ENCODE results near the gene TWF1.
A peak's percentile ranks its signal among the peaks of the same experiment; 100 is the strongest.
"Not testable (repeated sequence)": the region's sequence is repeated elsewhere in the genome, so short reads cannot be mapped to it uniquely, and the experiment has no call there.

TWF1 gene

GRCh38 chr12:43805149-43805859 is 813 bp downstream of the TWF1 start:
- no peak for DNase-seq (ENCODE audit: low read depth, low spot score)

- no peak for DNase-seq (ENCODE audit: low read depth, low spot score)
These were observed 8.4 kb downstream of the TWF1 start for GRCh38 chr12:43797561-43798217.

GRCh38 chr12:43795716-43796280 is 10.3 kb downstream of the TWF1 start:
- DNase-seq (ENCODE audit: low read depth, low spot score) = no peak

- no peak for DNase-seq (ENCODE audit: low read depth, low spot score)
These were observed 16.2 kb downstream of the TWF1 start for GRCh38 chr12:43789941-43790340.

GRCh38 chr12:43786899-43787693 is 19.0 kb downstream of the TWF1 start:
- no peak for DNase-seq (ENCODE audit: low read depth, low spot score)

DNA sequence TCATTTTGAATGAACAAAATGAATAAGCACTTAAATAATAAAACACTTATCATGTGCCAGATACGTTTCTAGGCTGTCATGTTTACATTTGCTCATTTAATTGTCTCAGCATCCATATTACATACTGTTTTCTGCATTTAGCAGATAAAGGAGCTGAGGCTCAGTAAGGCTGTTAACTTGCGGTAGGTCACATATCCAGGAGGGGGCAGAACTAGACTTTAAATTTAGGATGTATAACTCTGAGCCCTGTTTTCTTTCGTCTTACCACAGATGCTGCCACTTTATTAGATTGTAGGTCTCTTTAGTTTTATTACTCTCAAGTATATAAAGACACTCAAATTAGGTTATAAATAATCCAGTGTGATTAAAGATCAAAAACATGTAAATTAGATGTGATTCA is 29.6 kb downstream of the TWF1 start:
- no peak for DNase-seq (ENCODE audit: low read depth, low spot score)

DNA sequence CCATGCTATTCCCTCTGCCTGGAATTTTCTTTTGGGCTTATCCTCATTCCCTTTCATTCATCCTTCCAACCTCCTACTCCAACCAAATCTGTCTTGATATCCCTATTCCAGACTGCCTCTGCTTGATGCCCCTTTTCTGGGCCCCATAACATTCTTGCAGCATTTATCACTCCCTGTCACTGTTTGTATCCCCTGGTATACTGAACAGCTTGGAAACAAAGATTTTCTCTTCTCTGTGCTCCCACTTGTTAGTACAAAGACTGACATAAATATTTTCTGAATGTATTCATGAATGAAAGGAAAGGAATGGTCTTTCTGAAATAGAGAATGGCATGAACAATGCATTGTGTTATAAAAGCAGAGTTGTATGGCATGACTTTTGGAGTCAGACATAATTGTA is 39.8 kb downstream of the TWF1 start:
- no peak for DNase-seq (ENCODE audit: low read depth, low spot score)

GRCh38 chr12:43764528-43764927 is 41.6 kb downstream of the TWF1 start:
- no peak for DNase-seq (ENCODE audit: low read depth, low spot score)

DNA sequence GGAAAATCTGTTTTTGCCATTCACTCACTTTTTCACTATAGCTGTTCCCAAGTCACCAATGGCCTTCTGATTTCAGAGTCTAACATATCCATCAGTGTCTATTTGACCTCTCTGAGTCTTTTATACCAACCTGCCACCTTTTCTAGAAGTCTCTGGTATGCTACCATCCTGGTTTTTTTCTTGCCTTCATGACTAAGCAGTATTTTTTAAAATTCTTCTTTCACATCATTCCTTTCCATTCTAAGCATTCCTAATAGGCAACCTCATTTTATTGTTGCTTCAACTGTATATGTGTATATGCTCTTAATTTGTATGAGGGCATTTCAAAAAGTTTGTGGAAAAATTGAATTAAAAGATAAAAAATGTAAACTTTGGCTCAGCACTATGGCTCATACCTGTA is 42.3 kb downstream of the TWF1 start:
- DNase-seq (ENCODE audit: low read depth, low spot score) = no peak

- no peak for DNase-seq (ENCODE audit: low read depth, low spot score)
These were observed 43.5 kb downstream of the TWF1 start for GRCh38 chr12:43762596-43762995.

DNA sequence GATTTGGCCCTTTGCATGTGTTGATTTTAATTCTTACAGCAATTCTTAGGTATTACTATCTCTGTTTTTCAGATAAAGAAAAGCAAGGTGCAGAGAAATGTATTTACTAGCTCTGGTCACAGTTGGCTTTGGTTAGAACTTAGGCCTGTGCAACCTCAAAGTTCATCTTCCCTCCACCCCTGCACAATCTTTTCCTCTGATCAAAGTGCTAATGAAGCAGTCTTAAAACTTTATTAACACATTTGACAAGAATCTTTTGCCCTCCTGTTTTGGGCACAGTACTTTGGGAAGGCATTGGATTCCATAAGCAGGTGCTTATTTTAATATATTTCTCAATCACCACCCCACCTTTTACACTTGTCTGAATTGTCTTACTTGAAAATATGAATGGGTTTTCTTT is 44.6 kb downstream of the TWF1 start:
- no peak for DNase-seq (ENCODE audit: low read depth, low spot score)

GRCh38 chr12:43760396-43760795 is 45.7 kb downstream of the TWF1 start:
- DNase-seq (ENCODE audit: low read depth, low spot score) = no peak

DNA sequence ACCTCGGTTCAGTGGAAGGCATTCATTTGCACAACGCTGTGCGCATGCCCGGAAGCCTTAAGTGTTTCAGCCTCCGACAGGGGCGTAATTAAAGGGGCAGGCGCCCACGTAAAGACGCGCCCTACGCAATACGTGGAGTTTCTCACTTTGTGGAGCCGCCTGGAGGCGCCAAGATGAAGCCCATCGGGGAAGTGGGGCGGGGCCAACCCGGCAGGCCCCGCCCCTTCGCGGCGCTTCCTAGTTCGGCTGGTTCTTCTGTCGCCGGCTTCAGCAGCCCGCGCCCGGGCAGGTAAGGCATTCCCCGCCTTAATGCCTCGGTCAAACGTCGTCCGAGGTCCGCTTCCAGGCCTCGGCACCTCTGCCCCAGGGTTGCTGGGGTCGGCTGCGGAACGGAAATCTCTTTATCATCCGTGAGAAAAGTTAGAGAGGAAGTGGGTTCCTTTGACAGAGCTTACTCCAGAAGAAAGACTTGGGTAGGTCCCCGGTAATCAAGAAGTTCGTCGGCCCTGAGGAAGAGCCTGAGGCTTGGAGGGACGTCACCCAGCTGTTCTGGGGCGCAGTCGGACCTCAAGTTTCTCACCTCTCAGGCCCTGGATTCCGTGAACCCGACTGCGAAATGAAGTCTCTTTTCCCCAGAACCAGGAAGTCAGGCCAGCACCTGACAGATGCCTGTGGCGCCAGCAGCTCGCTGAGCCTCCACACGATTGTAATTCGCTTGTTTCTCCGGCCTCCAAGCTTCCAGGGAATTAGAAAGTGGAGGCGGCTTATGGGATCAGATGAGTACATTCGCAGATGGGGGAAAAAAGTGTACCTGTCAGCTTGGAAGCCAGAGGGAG is 47.2 kb downstream of the TWF1 start, which contains the start of the genes IRAK4 and PUS7L:
TSS of gene IRAK4 (plus strand) at position 224 of the 836 bp plus-strand sequence. CDS start 9,161 bp downstream, outside the sequence.
TSS of gene PUS7L (minus strand) at position 63 of the 836 bp plus-strand sequence. CDS start 3,545 bp downstream, outside the sequence.
- DNase-seq (ENCODE audit: low read depth, low spot score) = peak; percentile 89

DNA sequence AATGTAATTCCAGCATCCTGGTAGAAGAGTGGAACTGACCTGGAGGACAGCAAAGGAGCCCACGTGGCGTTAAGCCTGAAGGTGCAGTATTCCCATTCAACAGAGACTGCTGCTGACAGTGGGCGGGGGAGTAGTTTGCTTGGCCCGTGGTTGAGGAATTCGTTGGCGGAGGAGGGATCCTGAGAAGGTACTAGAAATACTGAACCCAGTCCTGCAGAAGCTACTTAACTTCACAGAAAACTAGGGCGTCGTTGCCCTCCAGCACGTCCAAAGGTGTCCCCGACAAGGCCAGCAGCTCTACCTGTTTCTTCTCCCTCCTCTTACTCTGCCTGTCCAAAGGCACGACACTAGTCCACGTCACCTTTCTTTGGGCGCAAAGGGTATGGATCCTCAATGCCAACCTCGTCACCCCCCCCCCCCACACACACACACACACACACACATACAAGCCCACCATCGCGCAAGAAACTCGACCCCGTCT is 47.8 kb downstream of the TWF1 start:
- DNase-seq (ENCODE audit: low read depth, low spot score) = no peak

DNA sequence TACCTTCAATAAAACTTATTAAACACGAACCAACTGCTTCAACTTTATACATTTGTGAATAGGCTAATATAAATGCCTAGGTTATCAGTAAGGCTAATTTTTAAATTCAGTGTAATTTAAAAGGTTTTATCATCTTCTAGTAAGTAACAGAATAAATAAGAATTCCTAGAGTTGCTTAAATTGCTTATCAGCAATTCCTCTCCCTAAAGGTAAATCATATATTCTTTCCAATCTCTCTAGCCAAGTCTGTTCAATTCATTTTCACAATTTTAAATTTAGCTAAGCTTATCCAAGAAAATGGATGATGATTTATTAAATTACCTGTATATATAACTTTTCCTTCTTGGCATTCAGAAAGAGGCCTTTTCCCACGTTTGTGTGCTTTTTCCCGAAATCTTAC is 52.1 kb downstream of the TWF1 start:
- no peak for DNase-seq (ENCODE audit: low read depth, low spot score)

DNA sequence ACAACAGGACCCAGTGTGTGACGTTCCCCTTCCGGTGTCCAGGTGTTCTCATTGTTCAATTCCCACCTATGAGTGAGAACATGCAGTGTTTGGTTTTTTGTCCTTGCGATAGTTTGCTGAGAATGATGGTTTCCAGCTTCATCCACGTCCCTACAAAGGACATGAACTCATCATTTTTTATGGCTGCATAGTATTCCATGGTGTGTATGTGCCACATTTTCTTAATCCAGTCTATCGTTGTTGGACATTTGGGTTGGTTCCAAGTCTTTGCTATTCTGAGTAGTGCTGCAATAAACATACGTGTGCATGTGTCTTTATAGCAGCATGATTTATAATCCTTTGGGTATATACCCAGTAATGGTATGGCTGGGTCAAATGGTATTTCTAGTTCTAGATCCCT is 54.8 kb downstream of the TWF1 start:
- not testable (repeated sequence) for DNase-seq (ENCODE audit: low read depth, low spot score)

GRCh38 chr12:43750814-43751213 is 55.3 kb downstream of the TWF1 start:
- DNase-seq (ENCODE audit: low read depth, low spot score) = no peak

- DNase-seq (ENCODE audit: low read depth, low spot score) = no peak
These were observed 57.1 kb downstream of the TWF1 start for GRCh38 chr12:43749016-43749415.

DNA sequence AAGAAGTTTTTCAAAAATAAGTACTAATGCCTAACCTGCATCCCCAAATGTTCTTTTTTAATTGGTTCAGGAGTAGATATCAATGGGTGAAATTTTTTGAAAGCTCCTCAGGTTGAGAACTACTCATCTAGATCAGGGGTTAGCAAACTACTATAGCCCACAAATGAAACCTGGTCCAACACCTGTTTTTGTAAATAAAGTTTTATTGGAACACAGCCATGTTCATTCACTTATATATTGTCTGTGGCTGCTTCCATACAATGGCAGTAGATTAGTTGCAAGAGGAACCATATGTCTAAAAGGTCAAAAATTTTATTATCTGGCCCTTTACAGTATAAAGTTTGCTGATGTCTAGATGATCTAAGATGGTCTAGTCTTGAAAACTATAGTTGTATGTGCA is 61.3 kb downstream of the TWF1 start:
- no peak for DNase-seq (ENCODE audit: low read depth, low spot score)
